Measurements from ENCODE around the gene HELB. TPM values are rescaled to one million over a fixed set of nuclear protein-coding genes. Genes with fewer than 3 reads are reported as not detected.

Gene HELB
- total and polyA plus RNA-seq, 2 donors (not counting 3 experiments of a cell fraction or from before 2014, with no cell fraction given): 0.75 to 4.0 TPM

DNA sequence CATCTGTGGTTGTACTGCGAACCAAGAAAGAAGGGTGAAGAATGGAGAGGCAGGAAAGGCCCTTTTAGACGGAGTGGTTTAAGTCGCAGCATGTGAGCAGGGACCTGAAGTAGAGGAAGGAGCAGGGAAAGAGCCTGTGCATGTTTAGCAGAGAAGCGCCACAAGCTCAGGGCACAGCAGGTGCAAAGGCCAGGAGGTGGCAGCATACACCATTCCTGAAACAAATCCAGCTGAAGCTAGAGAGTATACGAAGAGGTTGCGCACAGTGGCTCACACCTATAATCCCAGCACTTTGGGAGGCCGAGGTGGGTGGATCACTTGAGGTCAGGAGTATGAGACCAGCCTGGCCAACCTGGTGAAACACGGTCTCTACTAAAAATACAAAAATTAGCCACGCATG is 49.9 kb downstream of the HELB start:
- Histone ChIP-seq H4K20me1 (replicated peaks; ENCODE audit: control insufficient read depth, extremely low read depth, insufficient read depth, low read length) (no peaks in the 10 kb centered on the region), H3K27me3 (ENCODE audit: control insufficient read depth in 2 of 2, insufficient read depth in 2 of 2, low read length in 2 of 2) (no peaks in the 10 kb centered on the region), H2AFZ (ENCODE audit: low read depth, low read length) (no peak overlapping the region), H3K9me3 (replicated peaks; ENCODE audit: control insufficient read depth, insufficient read depth, low read length) (no peaks in the 10 kb centered on the region), H3K9me1 (replicated peaks; ENCODE audit: control insufficient read depth, extremely low read depth, insufficient read depth, low read length) (no peaks in the 10 kb centered on the region), H3K4me1 (ENCODE audit: control insufficient read depth, extremely low read depth, insufficient read depth, low read length) (no peaks in the 10 kb centered on the region), H3K9ac (replicated peaks; ENCODE audit: extremely low read depth, insufficient read depth, low read length) (no peak overlapping the region), H3K79me2 (ENCODE audit: control insufficient read depth, insufficient read depth, low read length) (no peaks in the 10 kb centered on the region), H3K4me2 (ENCODE audit: insufficient read depth, low read length) (no peak overlapping the region), H3K27ac (ENCODE audit: insufficient read depth, low read depth, low read length) (no peak overlapping the region), H3K36me3 (ENCODE audit: control insufficient read depth in 2 of 2, extremely low read depth in 1 of 2, insufficient read depth in 2 of 2, low read length in 2 of 2) (no peaks in the 10 kb centered on the region), H3K4me3 (replicated peaks in 1 of 3; ENCODE audit: insufficient read depth in 1 of 3, low read depth in 1 of 3, low read length in 3 of 3) (no peak overlapping the region)
- DNase-seq (ENCODE audit: low read depth, low spot score) (peak; percentile 27), FAIRE-seq (peak; percentile 47)
- TF ChIP-seq POLR2A (IDR thresholded peaks at IDR 0.05; ENCODE audit: low read depth, low read length) (no peak), CTCF (IDR thresholded peaks at IDR 0.05; ENCODE audit: extremely low read depth in 1 of 2, insufficient read depth in 1 of 2, low read depth in 1 of 2, low read length in 2 of 2) (peak; percentile 19 to 35)
- POLR2A ChIA-PET: no interaction called here
- intact Hi-C loops (cut with micrococcal nuclease) (loop anchor here (1.0 kb wide), 2 partner anchors 57 to 342 kb away; no protein-coding TSS in a partner anchor), dilution Hi-C loops (cut with MboI; ENCODE audit: extremely low pct_ligation_motif_present, low sequenced_read_pairs) (no loop called here)
- CTCF ChIA-PET: interaction anchor here (0.5 to 4.5 kb wide), 15 partner anchors 9 to 509 kb away, joined by 3 to 64 read pairs (median 4); no protein-coding TSS in a partner anchor
- no TSS peak for BruUV-seq (replicated peaks)

- H4K20me1 ChIP-seq (replicated peaks; ENCODE audit: control insufficient read depth, extremely low read depth, insufficient read depth, low read length): no peaks in the 10 kb centered on the region
- TF ChIP-seq FOS (IDR thresholded peaks at IDR 0.05; ENCODE audit: borderline replicate concordance, insufficient read depth, low read length): no peak
- TF ChIP-seq MYC (IDR thresholded peaks at IDR 0.05; ENCODE audit: low read depth, low read length): no peak
- TF ChIP-seq JUN (IDR thresholded peaks at IDR 0.05; ENCODE audit: borderline replicate concordance, insufficient read depth, insufficient read length, low read depth): no peak
- TF ChIP-seq GATA2 (IDR thresholded peaks at IDR 0.05; ENCODE audit: insufficient read depth, insufficient read length, low read depth, low read length): no peak
- no peak for TF ChIP-seq MAX (IDR thresholded peaks at IDR 0.05; ENCODE audit: insufficient read depth, insufficient read length)
- no peak for TF ChIP-seq POLR2AphosphoS5 (IDR thresholded peaks at IDR 0.05; ENCODE audit: insufficient read depth, low read depth, low read length)
- no peak for TF ChIP-seq POLR2A (IDR thresholded peaks at IDR 0.05; ENCODE audit: low read depth, low read length)
- TF ChIP-seq CTCF (IDR thresholded peaks at IDR 0.05; ENCODE audit: extremely low read depth in 1 of 2, insufficient read depth in 1 of 2, low read depth in 1 of 2, low read length in 2 of 2): no peak
- no peak for TF ChIP-seq EZH2 (IDR thresholded peaks at IDR 0.05; ENCODE audit: borderline replicate concordance, low read depth, low read length, severe bottlenecking)
- no peaks in the 10 kb centered on the region for H3K36me3 ChIP-seq (ENCODE audit: control insufficient read depth in 2 of 2, extremely low read depth in 1 of 2, insufficient read depth in 2 of 2, low read length in 2 of 2)
- no TSS peak for BruUV-seq (replicated peaks)
- dilution Hi-C loops (cut with MboI; ENCODE audit: extremely low pct_ligation_motif_present, low sequenced_read_pairs) (no loop called here), intact Hi-C loops (cut with micrococcal nuclease) (loop anchor here (1.0 kb wide), 2 partner anchors 56 to 341 kb away; no protein-coding TSS in a partner anchor)
- no peak overlapping the region for H3K9ac ChIP-seq (replicated peaks; ENCODE audit: extremely low read depth, insufficient read depth, low read length)
- FAIRE-seq (no peak), DNase-seq (ENCODE audit: low read depth, low spot score) (no peak)
- H3K4me2 ChIP-seq (ENCODE audit: insufficient read depth, low read length): no peak overlapping the region
- H3K4me1 ChIP-seq (ENCODE audit: control insufficient read depth, extremely low read depth, insufficient read depth, low read length): no peaks in the 10 kb centered on the region
- ChIA-PET CTCF (interaction anchor here (0.9 to 4.5 kb wide), 12 partner anchors 8 to 508 kb away, joined by 3 to 64 read pairs (median 4); no protein-coding TSS in a partner anchor), POLR2A (no interaction called here)
- H3K9me3 ChIP-seq (replicated peaks; ENCODE audit: control insufficient read depth, insufficient read depth, low read length): no peaks in the 10 kb centered on the region
- no peak overlapping the region for H2AFZ ChIP-seq (ENCODE audit: low read depth, low read length)
- no peaks in the 10 kb centered on the region for H3K9me1 ChIP-seq (replicated peaks; ENCODE audit: control insufficient read depth, extremely low read depth, insufficient read depth, low read length)
- H3K79me2 ChIP-seq (ENCODE audit: control insufficient read depth, insufficient read depth, low read length): no peaks in the 10 kb centered on the region
- no peaks in the 10 kb centered on the region for H3K27me3 ChIP-seq (ENCODE audit: control insufficient read depth in 2 of 2, insufficient read depth in 2 of 2, low read length in 2 of 2)
- H3K27ac ChIP-seq (ENCODE audit: insufficient read depth, low read depth, low read length): no peak overlapping the region
- H3K4me3 ChIP-seq (replicated peaks in 1 of 3; ENCODE audit: insufficient read depth in 1 of 3, low read depth in 1 of 3, low read length in 3 of 3): no peak overlapping the region
Observed at GRCh38 chr12:66352899-66353298, 50.6 kb downstream of the HELB start.
